HCT116 (cell line): ENCODE results near the gene DIO3. TPM values are rescaled to one million over a fixed set of nuclear protein-coding genes. Genes with fewer than 3 reads are reported as not detected.

Experiments used
- ATAC-seq: fragments of 200-7000 bp; cut with Tn5 transposase; 2 replicates; pipeline ENCODE4 v1.9.1; 2020; ENCODE audit warnings: mild to moderate bottlenecking, moderate library complexity
- BruUV-seq: library from RNA; stranded (reverse); fragments of 400-500 nt; replicated peaks from 2 replicates; lab custom pipeline; 2021; lab: Mats Ljungman, UMichigan
- CTCF ChIA-PET: fragments of 300-600 bp; sonication (Branson Sonifier 250); formaldehyde crosslinking; loops from one replicate; lab custom pipeline; 2021; ENCODE audit warnings: antibody characterized with exemption; lab: Charles Lee
- POLR2A ChIA-PET: fragments of 300-600, 350-600 bp; sonication (Branson Sonifier 250); formaldehyde crosslinking; loops from one replicate; lab custom pipeline; 2021; ENCODE audit warnings: antibody characterized with exemption; lab: Charles Lee
- RAD21 ChIA-PET, 2 experiments: fragments of 300-600 bp; sonication (Branson Sonifier 250); formaldehyde crosslinking; loops; one replicate each; lab custom pipeline; 2023; ENCODE audit warnings: low total read pairs in 2 of 2; ENCODE audit not compliant: uncharacterized antibody in 2 of 2, unreplicated experiment in 2 of 2, low non-redundant PET in 1 of 2; lab: Charles Lee
- DNase-seq: peaks from one replicate; pipeline ENCODE4 v3.0.0-alpha.2; 2010; ENCODE audit warnings: low read depth, low spot score
- H2AFZ ChIP-seq: fragments of 200-600 bp; shearing (Covaris generic), sonication (generic); 2 replicates; pipeline ENCODE4 v1.6.1; 2017; ENCODE audit warnings: low read depth, mixed run types, mixed read lengths, antibody characterized with exemption, low read length; ENCODE audit not compliant: poor library complexity, severe bottlenecking
- H3K27ac ChIP-seq: 2 replicates; pipeline ENCODE4 v1.5.1; 2012; ENCODE audit warnings: low read depth, low read length
- H3K27me3 ChIP-seq: fragments of 200-600 bp; sonication (generic); 2 replicates; pipeline ENCODE4 v1.6.1; 2016; ENCODE audit warnings: mixed run types, low read length, mixed read lengths; ENCODE audit not compliant: insufficient read depth
- H3K36me3 ChIP-seq, 2 experiments: fragments of 200-500 bp in 1 of 2; fragments of 200-600 bp in 1 of 2; sonication (Bioruptor generic) in 1 of 2; sonication (generic) in 1 of 2; 2 replicates each; pipeline versions ENCODE4 v1.5.1 to v1.6.1; 2014 to 2016; ENCODE audit warnings: low read length in 2 of 2, inconsistent platforms in 1 of 2, mixed read lengths in 1 of 2, mixed run types in 1 of 2; ENCODE audit not compliant: insufficient read depth in 2 of 2, control insufficient read depth in 1 of 2
- H3K4me1 ChIP-seq, 2 experiments: fragments of 200-600 bp in 1 of 2; sonication (generic) in 1 of 2; 2 replicates each; pipeline versions ENCODE4 v1.5.1 to v1.6.1; 2012 to 2017; ENCODE audit warnings: low read length in 2 of 2, inconsistent platforms in 1 of 2, mild to moderate bottlenecking in 1 of 2, mixed read lengths in 1 of 2, mixed run types in 1 of 2, moderate library complexity in 1 of 2; ENCODE audit not compliant: insufficient read depth in 2 of 2, control insufficient read depth in 1 of 2
- H3K4me2 ChIP-seq: fragments of 200-600 bp; sonication (generic); 2 replicates; pipeline ENCODE4 v1.6.1; 2017; ENCODE audit warnings: mixed run types, low read length, mixed read lengths
- H3K4me3 ChIP-seq, 2 experiments: fragments of 200-600 bp in 1 of 2; sonication (generic) in 1 of 2; replicated peaks in 1 of 2; 2 replicates each; pipeline ENCODE4 v1.5.1; 2011 to 2016; ENCODE audit warnings: low read length in 2 of 2, control low read depth in 1 of 2, low read depth in 1 of 2, mild to moderate bottlenecking in 1 of 2, mixed read lengths in 1 of 2, mixed run types in 1 of 2
- H3K79me2 ChIP-seq: fragments of 200-600 bp; sonication (generic); 2 replicates; pipeline ENCODE4 v1.6.1; 2017; ENCODE audit warnings: mild to moderate bottlenecking, mixed run types, low read length, moderate library complexity, mixed read lengths; ENCODE audit not compliant: insufficient read depth
- H3K9ac ChIP-seq: fragments of 200-600 bp; sonication (generic); 2 replicates; pipeline ENCODE4 v1.6.1; 2016; ENCODE audit warnings: low read length, mixed read lengths
- H3K9me2 ChIP-seq: fragments of 200-600 bp; sonication (generic), shearing (Covaris generic); 2 replicates; pipeline ENCODE4 v1.6.1; 2017; ENCODE audit warnings: mixed run types, mild to moderate bottlenecking, moderate library complexity; ENCODE audit not compliant: insufficient read depth
- H3K9me3 ChIP-seq, 2 experiments: fragments of 200-500 bp in 1 of 2; fragments of 200-600 bp in 1 of 2; sonication (Bioruptor generic) in 1 of 2; sonication (generic) in 1 of 2; 2 replicates each; pipeline ENCODE4 v1.6.1; 2014 to 2017; ENCODE audit warnings: low read length in 2 of 2, mixed read lengths in 2 of 2, inconsistent platforms in 1 of 2, low read depth in 1 of 2, mild to moderate bottlenecking in 1 of 2, mixed run types in 1 of 2, moderate library complexity in 1 of 2; ENCODE audit not compliant: control insufficient read depth in 1 of 2, insufficient read depth in 1 of 2
- H4K20me1 ChIP-seq: fragments of 200-600 bp; sonication (generic), shearing (Covaris generic); 2 replicates; pipeline ENCODE4 v1.6.1; 2017; ENCODE audit warnings: mixed run types, mild to moderate bottlenecking, moderate library complexity; ENCODE audit not compliant: insufficient read depth
- EGR1 ChIP-seq: IDR thresholded peaks from 2 replicates; pipeline ENCODE4 v1.6.1; 2012; ENCODE audit warnings: low read depth
- EZH2 ChIP-seq: fragments of 200-600 bp; sonication (generic); IDR thresholded peaks from 2 replicates; pipeline ENCODE4 v1.6.1; 2017; ENCODE audit warnings: antibody characterized with exemption, mixed run types
- POLR2A ChIP-seq: IDR thresholded peaks from 2 replicates; pipeline ENCODE4 v1.7.0; 2011; ENCODE audit warnings: borderline replicate concordance; ENCODE audit not compliant: insufficient read depth, insufficient read length; ENCODE audit errors: extremely low read depth
- POLR2AphosphoS5 ChIP-seq: IDR thresholded peaks from 2 replicates; pipeline ENCODE4 v1.6.1; 2011; ENCODE audit warnings: mild to moderate bottlenecking, low read depth, low read length, moderate library complexity
- RAD21 ChIP-seq: IDR thresholded peaks from 2 replicates; pipeline ENCODE4 v1.6.1; 2012; ENCODE audit warnings: low read depth, mild to moderate bottlenecking
- SP1 ChIP-seq: IDR thresholded peaks from 2 replicates; pipeline ENCODE4 v1.6.1; 2012; ENCODE audit warnings: low read depth
- TCF7L2 ChIP-seq: IDR thresholded peaks from 2 replicates; pipeline ENCODE4 v1.7.0; 2011; ENCODE audit warnings: borderline replicate concordance, inconsistent platforms; ENCODE audit not compliant: insufficient read depth, insufficient read length; ENCODE audit errors: extremely low read depth
- ZFX ChIP-seq: fragments of 450-650 bp; IDR thresholded peaks from 2 replicates; pipeline ENCODE4 v1.6.1; 2017
- intact Hi-C: fragments of 100-400 bp; cut with micrococcal nuclease; formaldehyde crosslinking; loops from 2 replicates; pipeline ENCODE4 v1.10.0; 2022
- total RNA-seq: library from RNA; stranded (reverse); gene quantifications from one replicate; pipeline ENCODE4 v1.2.1, GENCODE V29; 2021; ENCODE audit not compliant: unreplicated experiment
- TF ChIP-seq, protein P1 (sequence below): IDR thresholded peaks from 2 replicates; pipeline ENCODE4 v1.6.1; 2012
- TF ChIP-seq, protein P2 (sequence below): IDR thresholded peaks from 2 replicates; pipeline ENCODE4 v1.6.1; 2011; ENCODE audit warnings: mild to moderate bottlenecking, low read length, moderate library complexity; ENCODE audit not compliant: insufficient replicate concordance; ENCODE audit errors: extremely low read depth

The DIO3 gene
- total RNA-seq, 1 experiment from 2014 or later = 0.34 TPM

DNA sequence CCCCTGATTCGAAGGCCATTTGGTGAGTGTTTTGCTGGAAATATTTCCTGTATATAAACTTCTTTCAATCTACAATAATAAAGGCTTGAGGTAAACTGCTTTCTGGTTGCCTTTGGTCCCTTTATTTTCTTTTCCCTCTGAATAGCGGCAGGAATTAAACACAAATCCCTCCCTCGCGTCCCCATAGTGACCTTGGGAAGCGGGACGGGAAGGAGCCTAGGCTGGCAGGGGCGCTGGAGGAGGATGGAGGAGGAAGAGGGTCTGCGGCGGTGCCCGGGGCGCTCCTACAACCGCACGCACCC, 2.0 kb downstream of the DIO3 start:
- H3K27ac ChIP-seq = no peak overlapping the region
- H3K27me3 ChIP-seq = 0 out of 2 replicates have a peak, but pooled peaks cover 5% of the 10 kb centered on the region
- H3K4me1 ChIP-seq = peaks cover 0 to 4% of the 10 kb centered on the region in 2 experiments; a peak in 1 of 4 replicates
- intact Hi-C loops = no loop called here
- H2AFZ ChIP-seq = no peak overlapping the region
- H3K79me2 ChIP-seq = no peaks in the 10 kb centered on the region
- POLR2A ChIA-PET = no interaction called here
- H3K4me2 ChIP-seq = no peak overlapping the region
- no TSS peak for BruUV-seq
- H3K4me3 ChIP-seq = no peak overlapping the region
- H4K20me1 ChIP-seq = no peaks in the 10 kb centered on the region
- DNase-seq = no peak
- RAD21 ChIA-PET = no interaction called here
- TF ChIP-seq EZH2 (no peak), SP1 (no peak), TCF7L2 (no peak), POLR2A (no peak), POLR2AphosphoS5 (no peak)
- TF ChIP-seq, protein P1, sequence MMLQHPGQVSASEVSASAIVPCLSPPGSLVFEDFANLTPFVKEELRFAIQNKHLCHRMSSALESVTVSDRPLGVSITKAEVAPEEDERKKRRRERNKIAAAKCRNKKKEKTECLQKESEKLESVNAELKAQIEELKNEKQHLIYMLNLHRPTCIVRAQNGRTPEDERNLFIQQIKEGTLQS = no peak
- TF ChIP-seq, all 23 proteins: peak for 0
- H3K36me3 ChIP-seq = no peaks in the 10 kb centered on the region
- H3K9ac ChIP-seq = no peak overlapping the region
- no peaks in the 10 kb centered on the region for H3K9me2 ChIP-seq
- no peaks in the 10 kb centered on the region for H3K9me3 ChIP-seq
- CTCF ChIA-PET = no interaction called here
- ATAC-seq = no peak

DNA sequence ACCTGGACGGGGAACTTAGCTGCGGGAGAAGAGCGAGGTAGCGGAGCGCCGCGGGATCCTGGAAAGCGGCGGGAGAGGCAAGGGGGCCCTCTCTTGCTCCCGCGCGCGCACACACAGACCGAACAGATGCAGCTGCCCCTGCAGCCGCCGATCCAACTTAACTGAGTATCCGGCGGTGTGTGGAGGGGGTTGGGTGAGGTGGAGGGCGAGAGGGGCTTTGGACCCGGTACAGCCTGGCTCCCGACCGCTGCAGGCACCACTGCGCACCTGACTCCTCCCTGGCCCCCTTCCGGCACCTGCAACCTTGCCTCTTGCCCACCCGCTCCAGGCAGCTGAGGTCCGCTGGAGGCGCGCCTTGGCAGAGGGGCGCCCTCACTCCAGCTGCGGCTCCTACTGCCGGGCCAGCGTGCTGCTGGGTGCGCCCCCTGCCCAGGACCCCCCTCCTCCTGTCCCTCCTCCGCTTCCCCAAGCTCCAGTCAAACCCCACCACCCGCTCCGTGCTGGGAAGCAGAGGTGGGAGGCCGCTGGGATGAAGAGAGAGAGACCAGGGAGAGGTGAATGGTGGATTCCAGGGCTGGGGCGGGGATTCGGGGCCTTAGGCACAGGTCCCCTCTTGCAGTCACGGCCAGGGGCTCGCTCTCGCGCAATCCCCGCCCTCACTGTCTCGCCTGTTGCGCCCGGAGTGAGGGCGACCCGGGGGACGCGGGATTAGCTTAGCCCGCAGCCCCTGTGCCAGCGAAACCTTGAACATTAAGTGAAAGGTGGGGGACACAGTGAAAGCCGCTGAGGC, 2.6 kb downstream of the DIO3 start:
- CTCF ChIA-PET = no interaction called here
- DNase-seq (no peak), ATAC-seq (no peak)
- TF ChIP-seq POLR2AphosphoS5 (no peak), ZFX (no peak), EGR1 (no peak), RAD21 (no peak)
- TF ChIP-seq, protein P2, sequence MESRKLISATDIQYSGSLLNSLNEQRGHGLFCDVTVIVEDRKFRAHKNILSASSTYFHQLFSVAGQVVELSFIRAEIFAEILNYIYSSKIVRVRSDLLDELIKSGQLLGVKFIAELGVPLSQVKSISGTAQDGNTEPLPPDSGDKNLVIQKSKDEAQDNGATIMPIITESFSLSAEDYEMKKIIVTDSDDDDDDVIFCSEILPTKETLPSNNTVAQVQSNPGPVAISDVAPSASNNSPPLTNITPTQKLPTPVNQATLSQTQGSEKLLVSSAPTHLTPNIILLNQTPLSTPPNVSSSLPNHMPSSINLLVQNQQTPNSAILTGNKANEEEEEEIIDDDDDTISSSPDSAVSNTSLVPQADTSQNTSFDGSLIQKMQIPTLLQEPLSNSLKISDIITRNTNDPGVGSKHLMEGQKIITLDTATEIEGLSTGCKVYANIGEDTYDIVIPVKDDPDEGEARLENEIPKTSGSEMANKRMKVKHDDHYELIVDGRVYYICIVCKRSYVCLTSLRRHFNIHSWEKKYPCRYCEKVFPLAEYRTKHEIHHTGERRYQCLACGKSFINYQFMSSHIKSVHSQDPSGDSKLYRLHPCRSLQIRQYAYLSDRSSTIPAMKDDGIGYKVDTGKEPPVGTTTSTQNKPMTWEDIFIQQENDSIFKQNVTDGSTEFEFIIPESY = no peak
- Histone ChIP-seq H4K20me1 (no peaks in the 10 kb centered on the region), H3K27me3 (0 out of 2 replicates have a peak, but pooled peaks cover 5% of the 10 kb centered on the region), H3K79me2 (no peaks in the 10 kb centered on the region), H3K9ac (no peak overlapping the region), H2AFZ (no peak overlapping the region), H3K9me3 (no peaks in the 10 kb centered on the region), H3K9me2 (no peaks in the 10 kb centered on the region), H3K36me3 (no peaks in the 10 kb centered on the region), H3K4me2 (no peak overlapping the region), H3K27ac (no peak overlapping the region), H3K4me3 (no peak overlapping the region), H3K4me1 (peaks cover 0 to 4% of the 10 kb centered on the region in 2 experiments; a peak in 1 of 4 replicates)
- intact Hi-C loops = no loop called here
- RAD21 ChIA-PET = no interaction called here
- POLR2A ChIA-PET = no interaction called here
- BruUV-seq = no TSS peak
